GOT3 (cell line): ENCODE measurements around the gene PDXP.
"Not testable (repeated sequence)": the region's sequence is repeated elsewhere in the genome, so short reads cannot be mapped to it uniquely, and the experiment has no call there.

Source experiments
- DNase-seq: peaks from one replicate; lab custom pipeline; 2025; ENCODE audit warnings: mixed read lengths; lab: John Stamatoyannopoulos, UW

The PDXP gene

GRCh38 chr22:37647317-37647716 lies 11.2 kb upstream of the PDXP start:
- no peak for DNase-seq

GRCh38 chr22:37647928-37648327 lies 10.6 kb upstream of the PDXP start:
- DNase-seq = no peak

GRCh38 chr22:37650463-37651136 lies 7.9 kb upstream of the PDXP start:
- DNase-seq = no peak

- DNase-seq = no peak
These were observed 3.8 kb upstream of the PDXP start for GRCh38 chr22:37654563-37655251.

GRCh38 chr22:37655252-37655563 lies 3.3 kb upstream of the PDXP start:
- no peak for DNase-seq

GRCh38 chr22:37656583-37656982 lies 1.9 kb upstream of the PDXP start:
- DNase-seq = not testable (repeated sequence)

- no peak for DNase-seq
These were observed 862 bp upstream of the PDXP start for GRCh38 chr22:37657590-37658132.

- DNase-seq = no peak
These were observed 758 bp downstream of the PDXP start for GRCh38 chr22:37659066-37659896.

- DNase-seq = no peak
These were observed 1.6 kb downstream of the PDXP start for GRCh38 chr22:37659897-37660708.

- no peak for DNase-seq
These were observed 2.2 kb downstream of the PDXP start for GRCh38 chr22:37660709-37661045.

- no peak for DNase-seq
These were observed 2.8 kb downstream of the PDXP start for GRCh38 chr22:37661160-37661924.

GRCh38 chr22:37662039-37662438 lies 3.5 kb downstream of the PDXP start:
- DNase-seq = no peak

- no peak for DNase-seq
These were observed 5.1 kb downstream of the PDXP start for GRCh38 chr22:37663521-37664140.

- DNase-seq = no peak
These were observed 6.0 kb downstream of the PDXP start for GRCh38 chr22:37664249-37665101.

GRCh38 chr22:37665487-37665886 lies 7.0 kb downstream of the PDXP start:
- no peak for DNase-seq

- no peak for DNase-seq
These were observed 11.1 kb downstream of the PDXP start for GRCh38 chr22:37669586-37669985.

- DNase-seq = no peak
These were observed 13.8 kb downstream of the PDXP start for GRCh38 chr22:37672206-37672919.

- DNase-seq = no peak
These were observed 14.5 kb downstream of the PDXP start for GRCh38 chr22:37672920-37673455.

- DNase-seq = no peak
These were observed 15.7 kb downstream of the PDXP start for GRCh38 chr22:37674248-37674647.
